Measurements from ENCODE around the gene PARVA. TPM values are rescaled to one million over a fixed set of nuclear protein-coding genes. Genes with fewer than 3 reads are reported as not detected.

The PARVA gene
- total RNA-seq, 1 experiment from 2014 or later = 8.4 TPM

- DNase-seq = peak; percentile 39
- no peaks in the 10 kb centered on the region for H3K36me3 ChIP-seq (replicated peaks; ENCODE audit: control insufficient read depth, insufficient read depth, low read length)
- H3K27me3 ChIP-seq (ENCODE audit: control insufficient read depth, insufficient read depth, low read length) = no peaks in the 10 kb centered on the region
- no peak overlapping the region for H3K4me3 ChIP-seq (ENCODE audit: insufficient read depth, low read depth, low read length)
These were observed 200.6 kb downstream of the PARVA start for GRCh38 chr11:12577725-12578644.

- no peaks in the 10 kb centered on the region for H3K27me3 ChIP-seq (ENCODE audit: control insufficient read depth, insufficient read depth, low read length)
- no peak overlapping the region for H3K4me3 ChIP-seq (ENCODE audit: insufficient read depth, low read depth, low read length)
These were observed 204.0 kb downstream of the PARVA start for GRCh38 chr11:12581416-12581815.

GRCh38 chr11:12581923-12582322 is 204.6 kb downstream of the PARVA start:
- no peak for DNase-seq
- no peak overlapping the region for H3K4me3 ChIP-seq (ENCODE audit: insufficient read depth, low read depth, low read length)

More at GRCh38 chr11:12581416-12581815, 204.0 kb downstream of the PARVA start:
- no peaks in the 10 kb centered on the region for H3K36me3 ChIP-seq (replicated peaks; ENCODE audit: control insufficient read depth, insufficient read depth, low read length)
- DNase-seq = no peak

More at GRCh38 chr11:12581923-12582322, 204.6 kb downstream of the PARVA start:
- Histone ChIP-seq H3K36me3 (replicated peaks; ENCODE audit: control insufficient read depth, insufficient read depth, low read length) (no peaks in the 10 kb centered on the region), H3K27me3 (ENCODE audit: control insufficient read depth, insufficient read depth, low read length) (no peaks in the 10 kb centered on the region)

Data from H7 (cell line).